Measurements from ENCODE around the gene KRTAP4-6. TPM values are rescaled to one million over a fixed set of nuclear protein-coding genes. Genes with fewer than 3 reads are reported as not detected.

The KRTAP4-6 gene
- total and polyA plus RNA-seq, 2 of the 8 experiments (the other 6 are each of a cell fraction or from before 2014, with no cell fraction given) = not detected

DNA sequence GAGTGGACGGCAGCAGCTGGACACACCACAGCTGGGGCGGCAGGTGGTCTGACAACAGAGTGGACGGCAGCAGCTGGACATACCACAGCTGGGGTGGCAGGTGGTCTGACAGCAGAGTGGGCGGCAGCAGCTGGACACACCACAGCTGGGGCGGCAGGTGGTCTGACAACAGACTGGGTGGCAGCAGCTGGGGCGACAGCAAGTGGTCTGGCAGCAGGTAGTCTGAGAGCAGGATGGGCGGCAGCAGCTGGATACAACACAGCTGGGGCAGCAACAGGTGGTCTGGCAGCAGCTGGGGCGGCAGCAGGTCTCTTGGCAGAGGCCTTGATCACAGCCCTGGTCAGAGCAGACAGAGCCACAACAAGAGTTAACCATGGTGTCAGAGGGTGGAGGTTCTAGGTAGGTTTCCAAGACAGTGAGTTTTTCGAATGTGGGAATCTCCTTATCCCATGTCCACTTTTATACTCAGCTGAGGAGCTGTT lies 44.2 kb upstream of the KRTAP4-6 start, which contains the start of gene KRTAP4-1:
Gene KRTAP4-1 (minus strand): TSS at position 432 of the 482 bp plus-strand sequence. CDS start 57 bp downstream, at position 375.
- FAIRE-seq = no peak
- H2BK20ac ChIP-seq (ENCODE audit: low read length) = no peak within 1 kb of the TSS
- H3K23me2 ChIP-seq (ENCODE audit: low read depth, low read length) = no peaks in the 10 kb centered on the region; the same call in 1 of the 2 replicates
- H3K4ac ChIP-seq (replicated peaks; ENCODE audit: insufficient read length, low read depth, low read length) = no peak within 1 kb of the TSS
- no peaks in the 10 kb centered on the region for H3K9me3 ChIP-seq (ENCODE audit: insufficient read depth in 2 of 2, low read depth in 1 of 2, low read length in 1 of 2)
- no peak within 1 kb of the TSS for H3K4me2 ChIP-seq (ENCODE audit: insufficient read depth in 1 of 2, low read depth in 2 of 2, low read length in 2 of 2)
- H3K18ac ChIP-seq (ENCODE audit: extremely low read depth, low read length) = no peak within 1 kb of the TSS
- H3K56ac ChIP-seq (replicated peaks; ENCODE audit: insufficient read length, low read depth, low read length) = no peak within 1 kb of the TSS
- CTCF ChIA-PET (ENCODE audit: partially characterized antibody) = interaction anchor here (0.8 kb wide), 1 partner anchor 181 kb away, joined by 3 read pairs; no protein-coding TSS in a partner anchor
- H4K5ac ChIP-seq (ENCODE audit: insufficient read length, low read depth, low read length) = no peak within 1 kb of the TSS
- no peak within 1 kb of the TSS for H3K9ac ChIP-seq (replicated peaks in 1 of 4; ENCODE audit: extremely low read depth in 1 of 4, low read depth in 3 of 4, low read length in 3 of 4)
- H3K14ac ChIP-seq (ENCODE audit: insufficient read length) = no peak within 1 kb of the TSS
- H3K4me1 ChIP-seq (replicated peaks in 1 of 4; ENCODE audit: control insufficient read depth in 3 of 4, insufficient read depth in 4 of 4, low read length in 3 of 4) = no peaks in the 10 kb centered on the region; a peak in 2 of 7 replicates
- H3K4me3 ChIP-seq (ENCODE audit: extremely low read depth in 1 of 4, insufficient read depth in 2 of 4, low read depth in 3 of 4, low read length in 4 of 4) = no peak within 1 kb of the TSS
- POLR2A ChIA-PET (ENCODE audit: partially characterized antibody) = no interaction called here
- H3K27ac ChIP-seq (ENCODE audit: low read depth, low read length) = no peak within 1 kb of the TSS
- 69% methylated on average over 8 of the region's 9 CpGs; no CpG with 5 or more reads in 1 of the 2 experiments for WGBS, 2 experiments (ENCODE audit: extremely low coverage in 1 of 2, insufficient coverage in 1 of 2, insufficient read length in 1 of 2, insufficient replicate concordance in 2 of 2, low coverage in 1 of 2, low lambda C conversion rate in 2 of 2, missing lambda C conversion rate in 1 of 2)
- H2BK12ac ChIP-seq (ENCODE audit: low read depth, low read length) = no peak within 1 kb of the TSS
- no peak within 1 kb of the TSS for H3K23ac ChIP-seq (ENCODE audit: insufficient read length)
- no peak for DNase-seq (ENCODE audit: low read depth in 1 of 2, low spot score in 2 of 2)
- no peaks in the 10 kb centered on the region for H4K20me1 ChIP-seq (replicated peaks in 1 of 2; ENCODE audit: control insufficient read depth in 1 of 2, insufficient read depth in 2 of 2, low read length in 2 of 2)
- no peak within 1 kb of the TSS for H2AFZ ChIP-seq (ENCODE audit: low read length)
- H2BK5ac ChIP-seq (ENCODE audit: low read depth, low read length) = no peak within 1 kb of the TSS
- no peak within 1 kb of the TSS for H4K91ac ChIP-seq (replicated peaks; ENCODE audit: insufficient read length, low read length)
- no peaks in the 10 kb centered on the region for H3K79me1 ChIP-seq (ENCODE audit: low read depth, low read length)
- no peaks in the 10 kb centered on the region for H3K36me3 ChIP-seq (ENCODE audit: control insufficient read depth in 2 of 4, insufficient read depth in 4 of 4, low read length in 3 of 4)
- no peak within 1 kb of the TSS for H2AK5ac ChIP-seq (ENCODE audit: low read depth, low read length)
- no peak within 1 kb of the TSS for H2BK120ac ChIP-seq (replicated peaks; ENCODE audit: low read depth, low read length)
- H4K8ac ChIP-seq (ENCODE audit: extremely low read depth, insufficient read depth, low read length) = no peak within 1 kb of the TSS
- H2BK15ac ChIP-seq (ENCODE audit: low read length) = no peak within 1 kb of the TSS
- no peaks in the 10 kb centered on the region for H3K27me3 ChIP-seq (replicated peaks in 1 of 4; ENCODE audit: control insufficient read depth in 3 of 4, extremely low read depth in 1 of 4, insufficient read depth in 3 of 4, low read length in 3 of 4)
- no peaks in the 10 kb centered on the region for H3K79me2 ChIP-seq (ENCODE audit: control insufficient read depth in 1 of 2, insufficient read depth in 2 of 2, low read length in 2 of 2)
- TF ChIP-seq POLR2A (IDR thresholded peaks at IDR 0.05; ENCODE audit: control extremely low read depth in 1 of 2, low read depth in 2 of 2, low read length in 2 of 2) (no peak), CHD2 (IDR thresholded peaks at IDR 0.05; ENCODE audit: low read length) (no peak), SIN3A (conservative IDR thresholded peaks at IDR 0.05 in 1 of 2, IDR thresholded peaks at IDR 0.05 in 1 of 2; ENCODE audit: low read depth in 1 of 2, low read length in 2 of 2) (no peak), HDAC6 (IDR thresholded peaks at IDR 0.05; ENCODE audit: low read depth, low read length) (no peak), NRF1 (IDR thresholded peaks at IDR 0.05; ENCODE audit: low read depth, low read length) (no peak), CBX8 (IDR thresholded peaks at IDR 0.05; ENCODE audit: borderline replicate concordance, low read depth, low read length) (no peak), EP300 (IDR thresholded peaks at IDR 0.05; ENCODE audit: borderline replicate concordance in 1 of 2, low read depth in 2 of 2, low read length in 2 of 2) (no peak), RFX5 (IDR thresholded peaks at IDR 0.05; ENCODE audit: borderline replicate concordance, low read depth, low read length) (no peak), TBP (IDR thresholded peaks at IDR 0.05; ENCODE audit: low read depth, low read length) (no peak), BCL11A (IDR thresholded peaks at IDR 0.05; ENCODE audit: low read depth in 2 of 2, low read length in 2 of 2) (no peak), HDAC2 (IDR thresholded peaks at IDR 0.05; ENCODE audit: borderline replicate concordance in 1 of 2, low read depth in 2 of 2, low read length in 2 of 2) (no peak)
- TF ChIP-seq, protein P1, sequence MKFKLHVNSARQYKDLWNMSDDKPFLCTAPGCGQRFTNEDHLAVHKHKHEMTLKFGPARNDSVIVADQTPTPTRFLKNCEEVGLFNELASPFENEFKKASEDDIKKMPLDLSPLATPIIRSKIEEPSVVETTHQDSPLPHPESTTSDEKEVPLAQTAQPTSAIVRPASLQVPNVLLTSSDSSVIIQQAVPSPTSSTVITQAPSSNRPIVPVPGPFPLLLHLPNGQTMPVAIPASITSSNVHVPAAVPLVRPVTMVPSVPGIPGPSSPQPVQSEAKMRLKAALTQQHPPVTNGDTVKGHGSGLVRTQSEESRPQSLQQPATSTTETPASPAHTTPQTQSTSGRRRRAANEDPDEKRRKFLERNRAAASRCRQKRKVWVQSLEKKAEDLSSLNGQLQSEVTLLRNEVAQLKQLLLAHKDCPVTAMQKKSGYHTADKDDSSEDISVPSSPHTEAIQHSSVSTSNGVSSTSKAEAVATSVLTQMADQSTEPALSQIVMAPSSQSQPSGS (IDR thresholded peaks at IDR 0.05; ENCODE audit: low read length) = no peak

Measured in H1 (cell line).